ENCODE measurements around the gene ZNF587B. TPM values are rescaled to one million over a fixed set of nuclear protein-coding genes. Genes with fewer than 3 reads are reported as not detected.
"Not testable (repeated sequence)": the region's sequence is repeated elsewhere in the genome, so short reads cannot be mapped to it uniquely, and the experiment has no call there.

Gene ZNF587B
- total RNA-seq, 1 donor from 2014 or later: 36.1 TPM

DNA sequence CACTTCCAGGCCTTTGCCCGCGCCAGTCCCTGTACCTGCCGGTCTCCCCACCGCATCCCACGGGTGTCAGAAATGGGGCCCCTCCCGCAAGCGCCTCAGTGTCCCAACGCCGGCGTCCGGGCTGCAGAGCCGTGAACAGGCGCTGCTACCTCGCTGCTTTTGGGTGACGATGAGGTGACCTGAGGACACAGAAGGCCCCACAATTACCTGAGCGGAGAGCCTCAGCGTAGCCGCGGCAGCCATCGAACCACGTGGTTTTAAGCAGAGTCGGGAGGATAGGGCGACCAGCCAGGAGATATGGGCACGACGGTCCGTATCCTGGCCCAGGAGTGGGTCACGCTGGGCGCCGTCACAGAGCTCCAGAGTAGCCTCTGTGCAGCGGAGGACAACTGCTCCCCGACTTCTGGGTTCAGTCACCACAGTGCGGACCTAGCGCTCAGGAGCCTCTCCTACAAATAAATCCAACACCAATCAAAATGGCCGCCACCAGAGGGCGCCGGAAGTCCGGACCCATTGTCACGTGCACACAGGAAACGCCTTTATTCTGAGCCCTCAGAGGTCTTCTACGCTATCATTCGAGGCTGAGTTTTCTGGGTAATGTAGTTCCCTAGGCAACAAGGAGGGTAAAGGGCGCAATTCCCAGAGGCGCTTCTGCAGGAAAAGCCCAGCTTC is 58.6 kb downstream of the ZNF587B start, which contains the start of gene ZNF814:
TSS of gene ZNF814 (minus strand) at position 478 of the 672 bp plus-strand sequence. CDS start at position 243, 235 bp downstream.
- TF ChIP-seq, protein P1, sequence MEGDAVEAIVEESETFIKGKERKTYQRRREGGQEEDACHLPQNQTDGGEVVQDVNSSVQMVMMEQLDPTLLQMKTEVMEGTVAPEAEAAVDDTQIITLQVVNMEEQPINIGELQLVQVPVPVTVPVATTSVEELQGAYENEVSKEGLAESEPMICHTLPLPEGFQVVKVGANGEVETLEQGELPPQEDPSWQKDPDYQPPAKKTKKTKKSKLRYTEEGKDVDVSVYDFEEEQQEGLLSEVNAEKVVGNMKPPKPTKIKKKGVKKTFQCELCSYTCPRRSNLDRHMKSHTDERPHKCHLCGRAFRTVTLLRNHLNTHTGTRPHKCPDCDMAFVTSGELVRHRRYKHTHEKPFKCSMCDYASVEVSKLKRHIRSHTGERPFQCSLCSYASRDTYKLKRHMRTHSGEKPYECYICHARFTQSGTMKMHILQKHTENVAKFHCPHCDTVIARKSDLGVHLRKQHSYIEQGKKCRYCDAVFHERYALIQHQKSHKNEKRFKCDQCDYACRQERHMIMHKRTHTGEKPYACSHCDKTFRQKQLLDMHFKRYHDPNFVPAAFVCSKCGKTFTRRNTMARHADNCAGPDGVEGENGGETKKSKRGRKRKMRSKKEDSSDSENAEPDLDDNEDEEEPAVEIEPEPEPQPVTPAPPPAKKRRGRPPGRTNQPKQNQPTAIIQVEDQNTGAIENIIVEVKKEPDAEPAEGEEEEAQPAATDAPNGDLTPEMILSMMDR (IDR thresholded peaks at IDR 0.05; ENCODE audit: insufficient read depth, low read length, severe bottlenecking): peak; percentile 47
- Histone ChIP-seq H3K27me3 (ENCODE audit: control insufficient read depth, insufficient read depth, low read length) (no peaks in the 10 kb centered on the region), H3K36me3 (ENCODE audit: control insufficient read depth, insufficient read depth, low read length) (peaks cover 2% of the 10 kb centered on the region), H3K4me3 (ENCODE audit: low read depth, low read length) (peak within 1 kb of the TSS; percentile 83)
- FAIRE-seq: no peak
- peak; percentile 67 for DNase-seq (ENCODE audit: low read depth)

DNA sequence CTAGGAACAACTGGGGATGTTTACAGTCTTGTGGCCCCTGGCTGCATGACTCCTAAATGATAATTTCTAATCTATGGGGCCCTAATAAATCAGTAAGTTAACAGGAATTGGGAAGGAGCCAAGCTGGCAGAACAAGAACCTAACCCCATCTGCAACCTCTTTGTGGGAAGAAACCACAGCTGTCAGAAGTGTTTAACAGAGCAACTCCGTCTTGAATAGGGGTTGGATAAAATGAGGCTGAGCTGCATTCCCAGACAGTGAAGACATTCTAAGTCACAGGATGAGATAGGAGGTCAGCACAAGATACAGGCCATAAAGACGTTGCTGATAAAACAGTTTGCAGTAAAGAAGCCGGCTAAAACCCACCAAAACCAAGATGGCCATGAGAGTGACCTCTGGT is 60.6 kb downstream of the ZNF587B start:
- not testable (repeated sequence) for FAIRE-seq; H3K27me3 ChIP-seq (ENCODE audit: control insufficient read depth, insufficient read depth, low read length); H3K36me3 ChIP-seq (ENCODE audit: control insufficient read depth, insufficient read depth, low read length); H3K4me3 ChIP-seq (ENCODE audit: low read depth, low read length)
- DNase-seq (ENCODE audit: low read depth): peak; percentile 42

Other genes with a start within 250 kb of the ZNF587B start
- 7.4 and 8.4 TPM in 2 replicates for gene ZIK1, start 246.2 kb upstream of the ZNF587B start, total RNA-seq
- gene ZNF530, start 230.4 kb upstream of the ZNF587B start, total RNA-seq: 3.7 and 3.9 TPM in 2 replicates
- 17.1 and 23.2 TPM in 2 replicates for gene ZNF134, start 216.1 kb upstream of the ZNF587B start, total RNA-seq
- gene ZNF211, start 197.1 kb upstream of the ZNF587B start, total RNA-seq: 11.1 and 13.8 TPM in 2 replicates
- gene ZSCAN4, start 161.4 kb upstream of the ZNF587B start, total RNA-seq: 0.13 TPM in 1 of 2 replicates, not detected in the other
- 6.5 and 6.8 TPM in 2 replicates for gene ZNF551, start 148.3 kb upstream of the ZNF587B start, total RNA-seq
- 0.53 and 1.2 TPM in 2 replicates for gene ZNF154, start 121.1 kb upstream of the ZNF587B start, total RNA-seq
- 5.8 and 7.3 TPM in 2 replicates for gene ZNF671, start 102.7 kb upstream of the ZNF587B start, total RNA-seq
- gene ZNF776, start 83.5 kb upstream of the ZNF587B start, total RNA-seq: 12.4 and 14.0 TPM in 2 replicates
- 11.6 and 16.1 TPM in 2 replicates for gene ZNF586, start 60.6 kb upstream of the ZNF587B start, total RNA-seq
- 7.0 and 8.2 TPM in 2 replicates for gene ZNF552, start 15.4 kb upstream of the ZNF587B start, total RNA-seq
- 11.8 and 19.5 TPM in 2 replicates for gene ZNF587, start 19.6 kb downstream of the ZNF587B start, total RNA-seq
- 6.4 and 6.8 TPM in 2 replicates for gene ZNF814, start 58.7 kb downstream of the ZNF587B start, total RNA-seq
- gene ZNF417, start 86.3 kb downstream of the ZNF587B start, total RNA-seq: 14.2 and 15.5 TPM in 2 replicates
- gene ZNF418, start 105.1 kb downstream of the ZNF587B start, total RNA-seq: 5.5 and 6.1 TPM in 2 replicates
- 8.3 and 8.4 TPM in 2 replicates for gene ZNF256, start 117.4 kb downstream of the ZNF587B start, total RNA-seq
- gene C19orf18, start 144.2 kb downstream of the ZNF587B start, total RNA-seq: 0.26 and 0.38 TPM in 2 replicates
- 9.2 and 12.8 TPM in 2 replicates for gene ZNF606, start 172.5 kb downstream of the ZNF587B start, total RNA-seq
- gene ZSCAN1, start 203.7 kb downstream of the ZNF587B start, total RNA-seq: under 0.01 TPM in 1 of 2 replicates, not detected in the other
- 1.6 and 3.7 TPM in 2 replicates for gene ZNF135, start 229.0 kb downstream of the ZNF587B start, total RNA-seq